CD14-positive monocyte (primary cell): ENCODE results near the gene SGCE. TPM values are rescaled to one million over a fixed set of nuclear protein-coding genes. Genes with fewer than 3 reads are reported as not detected.

ENCODE experiments used
- DNase-seq, 3 donors: peaks; one replicate each; pipeline ENCODE4 v3.0.0-alpha.2; 2011 to 2022
- H2AFZ ChIP-seq: 2 replicates; pipeline ENCODE4 v1.6.0; 2012; ENCODE audit warnings: mild to moderate bottlenecking, low read depth, low read length, inconsistent platforms; ENCODE audit not compliant: insufficient read depth, poor library complexity, severe bottlenecking
- H3K27ac ChIP-seq, 2 donors: 1 replicate in 1 of 2; 2 replicates in 1 of 2; pipeline ENCODE4 v1.5.1; 2012 to 2013; ENCODE audit warnings: low read length in 2 of 2, control low read depth in 1 of 2, inconsistent platforms in 1 of 2, low read depth in 1 of 2, mild to moderate bottlenecking in 1 of 2
- H3K27me3 ChIP-seq, 2 donors: one replicate each; pipeline versions ENCODE4 v1.6.0 to v1.6.1; 2011 to 2013; ENCODE audit warnings: low read length in 2 of 2; ENCODE audit not compliant: control insufficient read depth in 2 of 2, insufficient read depth in 2 of 2
- H3K36me3 ChIP-seq, 2 donors: replicated peaks in 1 of 2; 1 replicate in 1 of 2; 2 replicates in 1 of 2; pipeline versions ENCODE4 v1.5.1 to v1.6.1; 2012 to 2013; ENCODE audit warnings: low read length in 2 of 2, control low read depth in 1 of 2, inconsistent platforms in 1 of 2, mild to moderate bottlenecking in 1 of 2; ENCODE audit not compliant: insufficient read depth in 2 of 2, control insufficient read depth in 1 of 2
- H3K4me1 ChIP-seq, 2 donors: 1 replicate in 1 of 2; 2 replicates in 1 of 2; pipeline versions ENCODE4 v1.5.1 to v1.6.1; 2012 to 2013; ENCODE audit warnings: low read length in 2 of 2, control low read depth in 1 of 2, inconsistent platforms in 1 of 2, mild to moderate bottlenecking in 1 of 2, moderate library complexity in 1 of 2; ENCODE audit not compliant: insufficient read depth in 2 of 2, control insufficient read depth in 1 of 2
- H3K4me2 ChIP-seq: replicated peaks from 2 replicates; pipeline ENCODE3; 2012; ENCODE audit warnings: low read length, moderate library complexity, mild to moderate bottlenecking; ENCODE audit not compliant: poor library complexity, severe bottlenecking; ENCODE audit errors: extremely low read depth
- H3K4me3 ChIP-seq, 3 experiments: fragments of 200-600 bp in 1 of 3; sonication (generic) in 1 of 3; replicated peaks in 1 of 3; 1 replicate in 2 of 3; 2 replicates in 1 of 3; pipeline ENCODE4 v1.5.1; 2011 to 2013; ENCODE audit warnings: low read length in 3 of 3, mild to moderate bottlenecking in 3 of 3, control low read depth in 2 of 3, low read depth in 2 of 3, inconsistent platforms in 1 of 3, moderate library complexity in 1 of 3
- H3K79me2 ChIP-seq: 2 replicates; pipeline ENCODE4 v1.6.0; 2012; ENCODE audit warnings: mild to moderate bottlenecking, control low read depth, inconsistent platforms, low read length, moderate library complexity; ENCODE audit not compliant: insufficient read depth
- H3K9ac ChIP-seq: 2 replicates; pipeline ENCODE4 v1.6.0; 2017; ENCODE audit warnings: low read length, mild to moderate bottlenecking; ENCODE audit not compliant: insufficient read depth, poor library complexity, severe bottlenecking
- H3K9me3 ChIP-seq, 2 donors: replicated peaks in 1 of 2; 1 replicate in 1 of 2; 2 replicates in 1 of 2; pipeline versions ENCODE4 v1.5.1 to v1.6.1; 2012 to 2013; ENCODE audit warnings: low read length in 2 of 2, control low read depth in 1 of 2; ENCODE audit not compliant: control insufficient read depth in 1 of 2, insufficient read depth in 1 of 2
- H4K20me1 ChIP-seq: 2 replicates; pipeline ENCODE4 v1.6.0; 2012; ENCODE audit warnings: mild to moderate bottlenecking, low read length, control low read depth, moderate library complexity; ENCODE audit not compliant: insufficient read depth
- H3K27ac Mint-ChIP-seq, 7 donors: one replicate each; pipeline ENCODE4 v1.8.0; 2020; ENCODE audit warnings: mild to moderate bottlenecking in 7 of 7, mixed read lengths in 7 of 7, moderate library complexity in 6 of 7, inconsistent platforms in 2 of 7
- H3K27me3 Mint-ChIP-seq, 3 donors: one replicate each; pipeline ENCODE4 v1.8.0; 2021 to 2022; ENCODE audit warnings: low read depth in 3 of 3, mild to moderate bottlenecking in 3 of 3, mixed read lengths in 3 of 3, moderate library complexity in 3 of 3, inconsistent platforms in 1 of 3
- H3K36me3 Mint-ChIP-seq, 2 donors: one replicate each; pipeline ENCODE4 v1.8.0; 2020; ENCODE audit warnings: mixed read lengths in 2 of 2, inconsistent platforms in 1 of 2, mild to moderate bottlenecking in 1 of 2
- H3K4me1 Mint-ChIP-seq: one replicate; pipeline ENCODE4 v1.8.0; 2020; ENCODE audit warnings: mild to moderate bottlenecking, mixed read lengths
- H3K4me3 Mint-ChIP-seq, 2 donors: one replicate each; pipeline ENCODE4 v1.8.0; 2020; ENCODE audit warnings: mild to moderate bottlenecking in 2 of 2, mixed read lengths in 2 of 2, moderate library complexity in 1 of 2
- H3K9me3 Mint-ChIP-seq, 7 donors: one replicate each; pipeline ENCODE4 v1.8.0; 2020 to 2022; ENCODE audit warnings: mixed read lengths in 7 of 7, mild to moderate bottlenecking in 6 of 7, moderate library complexity in 6 of 7, inconsistent platforms in 2 of 7
- WGBS: methylation state at CpG from one replicate; pipeline ENCODE4 v1.1.5; 2013; ENCODE audit warnings: missing lambda C conversion rate; ENCODE audit not compliant: insufficient coverage; 5-methylcytosine and 5-hydroxymethylcytosine counted together
- intact Hi-C, 2 donors: fragments of 100-400 bp; cut with micrococcal nuclease; formaldehyde crosslinking; loops; one replicate each; pipeline versions ENCODE4 v1.15.0 to v1.15.1; 2023
- polyA plus RNA-seq, 3 donors: library from polyadenylated mRNA; depleted of rRNA in 1 of 3; unstranded in 2 of 3; stranded (reverse) in 1 of 3; fragments of 300-500 nt in 2 of 3; fragments of >200 nt in 1 of 3; fragmentation: Illumina TruSeq in 2 of 3; gene quantifications; 1 replicate in 2 of 3; 2 replicates in 1 of 3; pipeline ENCODE4 v1.2.3, GENCODE V29; 2012 to 2021
- TF ChIP-seq, protein P1 (sequence below): fragments of 200-600 bp; IDR thresholded peaks from one replicate; pipeline ENCODE4 v1.8.0; 2022; ENCODE audit warnings: antibody characterized with exemption, mild to moderate bottlenecking

Gene SGCE
- polyA plus RNA-seq, 3 donors = not detected

DNA sequence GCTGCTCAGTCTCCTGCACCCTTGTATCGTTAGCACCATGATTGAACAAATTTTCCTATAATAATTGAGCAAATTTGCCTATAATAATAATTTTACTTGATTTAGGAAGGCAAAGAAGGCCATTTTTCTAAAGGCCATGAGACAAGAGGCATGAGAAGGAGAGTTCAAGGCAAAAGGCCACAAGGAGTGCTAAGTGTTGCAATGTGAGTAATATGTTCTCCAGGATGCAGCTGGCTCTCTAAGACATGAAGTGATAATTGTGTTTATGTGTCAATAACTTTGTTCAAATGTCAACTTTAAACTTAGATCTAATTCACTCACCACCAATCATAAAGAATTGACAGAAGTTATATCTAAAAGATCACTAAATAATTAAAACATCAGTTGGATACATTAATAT is 53.8 kb downstream of the SGCE start:
- Histone ChIP-seq H3K4me2 (no peak overlapping the region), H2AFZ (no peak overlapping the region), H3K27me3 (no peaks in the 10 kb centered on the region), H3K9me3 (no peaks in the 10 kb centered on the region), H3K4me1 (no peaks in the 10 kb centered on the region), H3K27ac (no peak overlapping the region), H4K20me1 (no peaks in the 10 kb centered on the region), H3K9ac (no peak overlapping the region), H3K4me3 (no peak overlapping the region), H3K79me2 (no peaks in the 10 kb centered on the region), H3K36me3 (no peaks in the 10 kb centered on the region)
- Mint-ChIP-seq H3K4me1 (no peaks in the 10 kb centered on the region), H3K27me3 (no peaks in the 10 kb centered on the region), H3K27ac (no peak overlapping the region), H3K36me3 (no peaks in the 10 kb centered on the region), H3K4me3 (no peak overlapping the region), H3K9me3 (peaks cover 0 to 7% (median 3%) of the 10 kb centered on the region in 7 donors)
- TF ChIP-seq, protein P1, sequence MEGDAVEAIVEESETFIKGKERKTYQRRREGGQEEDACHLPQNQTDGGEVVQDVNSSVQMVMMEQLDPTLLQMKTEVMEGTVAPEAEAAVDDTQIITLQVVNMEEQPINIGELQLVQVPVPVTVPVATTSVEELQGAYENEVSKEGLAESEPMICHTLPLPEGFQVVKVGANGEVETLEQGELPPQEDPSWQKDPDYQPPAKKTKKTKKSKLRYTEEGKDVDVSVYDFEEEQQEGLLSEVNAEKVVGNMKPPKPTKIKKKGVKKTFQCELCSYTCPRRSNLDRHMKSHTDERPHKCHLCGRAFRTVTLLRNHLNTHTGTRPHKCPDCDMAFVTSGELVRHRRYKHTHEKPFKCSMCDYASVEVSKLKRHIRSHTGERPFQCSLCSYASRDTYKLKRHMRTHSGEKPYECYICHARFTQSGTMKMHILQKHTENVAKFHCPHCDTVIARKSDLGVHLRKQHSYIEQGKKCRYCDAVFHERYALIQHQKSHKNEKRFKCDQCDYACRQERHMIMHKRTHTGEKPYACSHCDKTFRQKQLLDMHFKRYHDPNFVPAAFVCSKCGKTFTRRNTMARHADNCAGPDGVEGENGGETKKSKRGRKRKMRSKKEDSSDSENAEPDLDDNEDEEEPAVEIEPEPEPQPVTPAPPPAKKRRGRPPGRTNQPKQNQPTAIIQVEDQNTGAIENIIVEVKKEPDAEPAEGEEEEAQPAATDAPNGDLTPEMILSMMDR = no peak
- intact Hi-C loops = no loop called here
- no CpG with 5 or more reads among the region's 1 CpG for WGBS
- no peak for DNase-seq

DNA sequence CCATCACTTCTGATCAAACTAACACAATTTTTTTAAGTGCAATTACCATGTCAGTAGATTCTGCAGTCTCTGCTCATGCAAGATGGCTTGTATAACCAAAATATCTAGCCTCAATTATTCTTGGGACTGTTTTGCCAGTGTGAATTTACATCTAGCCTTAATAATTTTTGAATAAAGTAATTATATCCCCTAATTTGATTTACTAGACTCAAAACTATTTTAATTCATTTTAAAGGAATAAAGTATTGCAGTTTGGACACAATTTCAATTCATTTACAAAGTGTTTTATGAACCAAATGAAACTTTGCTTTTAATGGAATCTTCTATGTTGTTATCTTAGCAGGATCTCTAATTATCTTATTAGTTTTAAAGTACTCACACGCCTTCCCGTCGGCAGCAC is 55.7 kb downstream of the SGCE start:
- no peak overlapping the region for H3K4me3 Mint-ChIP-seq
- intact Hi-C loops = no loop called here
- H3K4me3 ChIP-seq = no peak overlapping the region
- H3K9me3 Mint-ChIP-seq = peaks cover 0 to 5% (median 0%) of the 10 kb centered on the region in 7 donors
- H3K79me2 ChIP-seq = no peaks in the 10 kb centered on the region
- H3K27me3 Mint-ChIP-seq = no peaks in the 10 kb centered on the region
- H3K27me3 ChIP-seq = no peaks in the 10 kb centered on the region
- no peak overlapping the region for H3K4me2 ChIP-seq
- TF ChIP-seq, protein P1 = no peak
- no peak overlapping the region for H2AFZ ChIP-seq
- no peak for DNase-seq
- H3K4me1 Mint-ChIP-seq = no peaks in the 10 kb centered on the region
- H3K36me3 Mint-ChIP-seq = no peaks in the 10 kb centered on the region
- WGBS = no CpG with 5 or more reads among the region's 3 CpGs
- no peak overlapping the region for H3K9ac ChIP-seq
- H3K27ac ChIP-seq = no peak overlapping the region
- no peaks in the 10 kb centered on the region for H3K4me1 ChIP-seq
- no peaks in the 10 kb centered on the region for H3K9me3 ChIP-seq
- H4K20me1 ChIP-seq = no peaks in the 10 kb centered on the region
- H3K27ac Mint-ChIP-seq = no peak overlapping the region
- no peaks in the 10 kb centered on the region for H3K36me3 ChIP-seq
